ENCODE data around the gene IL12A.

DNA sequence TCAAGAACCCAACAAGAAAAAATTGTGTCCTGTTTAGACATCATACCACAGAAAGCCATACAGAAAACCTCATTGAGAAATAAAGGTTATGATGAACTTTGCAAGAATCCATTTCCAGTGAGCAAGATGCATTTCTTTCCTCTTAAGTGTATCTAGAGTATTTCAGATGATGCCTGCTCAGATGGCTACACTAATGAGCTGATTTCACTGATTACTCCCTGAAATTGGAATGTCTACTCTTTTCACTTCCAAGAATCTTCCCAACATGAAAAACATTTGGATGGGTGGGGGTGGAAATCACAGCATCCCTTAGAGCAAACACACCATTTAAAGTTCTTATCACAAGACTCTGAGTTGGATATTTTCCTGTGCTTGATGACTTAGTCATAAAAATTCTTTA, 41.4 kb upstream of the IL12A start:
- TF ChIP-seq JUN (IDR thresholded peaks at IDR 0.05; ENCODE audit: low read depth, low read length) (no peak), SP2 (IDR thresholded peaks at IDR 0.05; ENCODE audit: low read length) (no peak), CEBPB (IDR thresholded peaks at IDR 0.05; ENCODE audit: low read depth, low read length) (no peak), HDAC2 (IDR thresholded peaks at IDR 0.05; ENCODE audit: borderline replicate concordance in 1 of 2, low read depth in 2 of 2, low read length in 2 of 2) (no peak), TAF1 (IDR thresholded peaks at IDR 0.05; ENCODE audit: low read depth, low read length) (no peak), TBP (IDR thresholded peaks at IDR 0.05; ENCODE audit: low read depth, low read length) (no peak)
- TF ChIP-seq, protein P1, sequence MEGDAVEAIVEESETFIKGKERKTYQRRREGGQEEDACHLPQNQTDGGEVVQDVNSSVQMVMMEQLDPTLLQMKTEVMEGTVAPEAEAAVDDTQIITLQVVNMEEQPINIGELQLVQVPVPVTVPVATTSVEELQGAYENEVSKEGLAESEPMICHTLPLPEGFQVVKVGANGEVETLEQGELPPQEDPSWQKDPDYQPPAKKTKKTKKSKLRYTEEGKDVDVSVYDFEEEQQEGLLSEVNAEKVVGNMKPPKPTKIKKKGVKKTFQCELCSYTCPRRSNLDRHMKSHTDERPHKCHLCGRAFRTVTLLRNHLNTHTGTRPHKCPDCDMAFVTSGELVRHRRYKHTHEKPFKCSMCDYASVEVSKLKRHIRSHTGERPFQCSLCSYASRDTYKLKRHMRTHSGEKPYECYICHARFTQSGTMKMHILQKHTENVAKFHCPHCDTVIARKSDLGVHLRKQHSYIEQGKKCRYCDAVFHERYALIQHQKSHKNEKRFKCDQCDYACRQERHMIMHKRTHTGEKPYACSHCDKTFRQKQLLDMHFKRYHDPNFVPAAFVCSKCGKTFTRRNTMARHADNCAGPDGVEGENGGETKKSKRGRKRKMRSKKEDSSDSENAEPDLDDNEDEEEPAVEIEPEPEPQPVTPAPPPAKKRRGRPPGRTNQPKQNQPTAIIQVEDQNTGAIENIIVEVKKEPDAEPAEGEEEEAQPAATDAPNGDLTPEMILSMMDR (IDR thresholded peaks at IDR 0.05; ENCODE audit: control extremely low read depth in 1 of 3, insufficient read depth in 1 of 3, low read depth in 1 of 3, low read length in 3 of 3) = no peak
